Measurements from ENCODE around the gene GPX5. TPM values are rescaled to one million over a fixed set of nuclear protein-coding genes. Genes with fewer than 3 reads are reported as not detected.

The GPX5 gene
- total and polyA plus RNA-seq, 9 donors = not detected

DNA sequence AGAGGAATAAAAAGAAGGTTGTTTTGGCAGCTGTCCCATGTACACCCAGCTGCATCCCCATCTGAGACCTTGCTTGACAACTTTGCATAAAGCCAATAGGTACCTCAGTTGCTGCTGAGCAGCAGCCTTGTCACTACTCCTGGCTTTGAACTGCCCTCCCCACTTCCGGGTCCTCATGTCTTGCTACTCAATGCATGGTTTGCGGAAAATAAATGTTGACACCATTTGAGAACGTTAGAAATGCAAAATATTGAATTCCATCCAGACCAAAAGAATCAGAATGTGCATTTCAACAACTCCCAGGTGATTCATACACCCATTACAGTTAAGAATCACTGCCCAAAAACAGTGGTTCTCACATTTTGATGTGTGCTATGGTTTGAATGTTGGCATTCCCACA lies 32.9 kb downstream of the GPX5 start:
- Histone ChIP-seq H3K27me3 (no peaks in the 10 kb centered on the region), H3K36me3 (no peaks in the 10 kb centered on the region), H3K9me3 (no peaks in the 10 kb centered on the region), H3K4me1 (ENCODE audit: insufficient read depth) (no peaks in the 10 kb centered on the region), H3K4me3 (no peak overlapping the region), H3K27ac (no peak overlapping the region)
- no peak for TF ChIP-seq POLR2A (IDR thresholded peaks at IDR 0.05)
- TF ChIP-seq EP300 (IDR thresholded peaks at IDR 0.05) = no peak
- TF ChIP-seq CTCF (IDR thresholded peaks at IDR 0.05) = no peak
- DNase-seq = no peak
- intact Hi-C loops (cut with DNase I) = no loop called here
- WGBS, 3 donors = 33 to 56% (median 36%) methylated on average over 3 of the region's 3 CpGs

- Histone ChIP-seq H3K27me3 (no peaks in the 10 kb centered on the region), H3K9me3 (no peaks in the 10 kb centered on the region), H3K4me1 (ENCODE audit: insufficient read depth) (no peaks in the 10 kb centered on the region), H3K27ac (no peak overlapping the region), H3K36me3 (no peaks in the 10 kb centered on the region), H3K4me3 (no peak overlapping the region)
- no peak for DNase-seq
- TF ChIP-seq CTCF (IDR thresholded peaks at IDR 0.05) = no peak
- no peak for TF ChIP-seq EP300 (IDR thresholded peaks at IDR 0.05)
- no peak for TF ChIP-seq POLR2A (IDR thresholded peaks at IDR 0.05)
- intact Hi-C loops (cut with DNase I) = no loop called here
- 39 to 44% (median 39%) methylated on average over 3 of the region's 3 CpGs for WGBS, 3 donors
Measured at GRCh38 chr6:28563430-28564095, 37.9 kb downstream of the GPX5 start.

DNA sequence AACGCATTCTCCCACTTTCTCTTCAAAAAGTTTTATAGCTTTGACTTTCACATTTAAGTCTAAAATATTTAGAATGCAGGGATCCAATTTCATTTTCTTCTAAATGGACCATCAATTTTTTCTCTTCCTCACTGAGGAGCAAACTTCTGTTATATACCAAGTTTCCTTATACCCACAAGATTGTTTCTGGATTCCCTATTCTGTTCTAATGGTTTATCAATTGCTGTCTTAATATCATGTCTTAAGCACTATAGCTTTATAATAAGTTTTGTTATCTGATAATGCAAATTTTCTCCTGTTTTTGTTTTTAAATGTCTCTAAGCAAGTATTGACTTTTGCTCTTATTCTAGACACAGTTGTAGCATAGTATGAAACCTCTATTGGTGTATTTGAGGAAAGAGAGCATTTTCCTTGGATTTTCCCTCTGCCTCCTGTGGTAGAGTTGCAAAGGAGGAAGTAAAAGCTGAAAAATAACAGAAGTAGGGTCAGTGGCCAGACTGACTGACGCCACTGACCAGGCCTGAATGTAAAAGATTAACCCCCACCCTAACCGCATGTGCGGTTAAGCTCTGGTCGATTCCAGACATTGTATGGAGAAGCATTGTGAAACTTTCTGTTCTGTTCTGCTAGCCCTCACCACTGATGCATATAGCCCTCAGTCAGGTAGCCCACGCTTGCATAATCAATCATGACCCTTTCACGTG lies 40.3 kb downstream of the GPX5 start:
- Histone ChIP-seq H3K9me3 (no peaks in the 10 kb centered on the region), H3K4me3 (no peak overlapping the region), H3K4me1 (ENCODE audit: insufficient read depth) (no peaks in the 10 kb centered on the region), H3K36me3 (no peaks in the 10 kb centered on the region), H3K27ac (no peak overlapping the region), H3K27me3 (no peaks in the 10 kb centered on the region)
- no peak for DNase-seq
- intact Hi-C loops (cut with DNase I) = no loop called here
- 60 to 72% (median 67%) methylated on average over 7 of the region's 7 CpGs for WGBS, 3 donors
- TF ChIP-seq CTCF (IDR thresholded peaks at IDR 0.05) (no peak), EP300 (IDR thresholded peaks at IDR 0.05) (no peak), POLR2A (IDR thresholded peaks at IDR 0.05) (no peak)

DNA sequence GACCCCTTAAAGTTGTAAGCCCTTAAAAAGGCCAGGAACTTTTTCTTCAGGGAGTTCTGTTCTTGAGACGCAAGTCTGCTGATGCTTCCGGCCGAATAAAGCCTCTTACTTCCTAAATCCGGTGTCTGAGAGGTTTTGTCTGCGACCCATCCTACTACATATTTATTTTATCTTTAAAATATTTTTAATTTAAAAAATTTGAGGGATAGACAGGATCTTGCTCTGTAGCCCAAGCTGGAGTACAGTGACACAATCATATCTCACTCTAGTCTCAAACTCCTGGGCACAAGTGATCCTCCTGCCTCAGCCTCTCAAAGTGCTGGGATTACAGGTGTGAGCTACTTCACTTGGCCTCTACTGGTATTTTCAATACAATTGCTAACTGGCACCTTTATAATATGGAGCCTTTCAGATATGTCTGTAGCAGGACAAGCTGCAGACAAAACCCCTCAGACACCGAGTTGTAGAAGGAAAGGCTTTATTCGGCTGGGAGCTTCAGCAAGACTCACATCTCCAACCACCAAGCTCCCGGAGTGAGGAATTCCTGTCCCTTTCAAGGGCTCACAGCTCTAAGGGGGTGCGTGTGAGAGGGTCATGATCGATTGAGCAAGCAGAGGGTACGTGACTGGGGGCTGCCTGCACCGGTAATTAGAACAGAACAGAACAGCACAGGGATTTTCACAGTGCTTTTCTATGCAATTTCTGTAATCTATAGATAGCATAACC lies 41.0 kb downstream of the GPX5 start:
- intact Hi-C loops (cut with DNase I) = no loop called here
- Histone ChIP-seq H3K4me3 (no peak overlapping the region), H3K27ac (no peak overlapping the region), H3K36me3 (no peaks in the 10 kb centered on the region), H3K27me3 (no peaks in the 10 kb centered on the region), H3K4me1 (ENCODE audit: insufficient read depth) (no peaks in the 10 kb centered on the region), H3K9me3 (no peaks in the 10 kb centered on the region)
- no peak for DNase-seq
- 87 to 90% (median 88%) methylated on average over 12 of the region's 12 CpGs for WGBS, 3 donors
- TF ChIP-seq POLR2A (IDR thresholded peaks at IDR 0.05) = no peak
- TF ChIP-seq CTCF (IDR thresholded peaks at IDR 0.05) = no peak
- no peak for TF ChIP-seq EP300 (IDR thresholded peaks at IDR 0.05)
